T-helper 17 cell (primary cell): ENCODE data around the gene B4GALNT1. TPM values are rescaled to one million over a fixed set of nuclear protein-coding genes. Genes with fewer than 3 reads are reported as not detected.
"Not testable (repeated sequence)": the region's sequence is repeated elsewhere in the genome, so short reads cannot be mapped to it uniquely, and the experiment has no call there.

Source experiments
- ATAC-seq: fragments of 150-1000 bp; cut with Tn5 transposase; 2 replicates; pipeline ENCODE4 v1.10.0; 2021; ENCODE audit warnings: mild to moderate bottlenecking, moderate library complexity
- DNase-seq, 3 donors: peaks; one replicate each; pipeline versions ENCODE4 v3.0.0 to v3.0.0-alpha.2; 2020 to 2021
- H3K9me3 ChIP-seq: one replicate; pipeline ENCODE4 v1.7.0; 2013; ENCODE audit warnings: low read length, mild to moderate bottlenecking; ENCODE audit not compliant: control insufficient read depth, poor library complexity, severe bottlenecking
- H3K27ac Mint-ChIP-seq: one replicate; pipeline ENCODE4 v1.8.0; 2022; ENCODE audit warnings: mild to moderate bottlenecking, moderate library complexity, mixed read lengths
- H3K27me3 Mint-ChIP-seq: one replicate; pipeline ENCODE4 v1.8.0; 2022; ENCODE audit warnings: mixed read lengths
- H3K36me3 Mint-ChIP-seq: one replicate; pipeline ENCODE4 v1.8.0; 2022; ENCODE audit warnings: low read depth, mixed read lengths
- H3K4me1 Mint-ChIP-seq: one replicate; pipeline ENCODE4 v1.8.0; 2022; ENCODE audit warnings: mild to moderate bottlenecking, mixed read lengths
- H3K4me3 Mint-ChIP-seq: one replicate; pipeline ENCODE4 v1.8.0; 2022; ENCODE audit warnings: mild to moderate bottlenecking, moderate library complexity, mixed read lengths
- total RNA-seq, 4 donors: library from RNA in 2 of 4; stranded (reverse) in 2 of 4; gene quantifications; one replicate each; pipeline ENCODE4 v1.2.3 and lab custom pipeline; 2022 to 2026

The B4GALNT1 gene
- not detected for total RNA-seq
- total RNA-seq (lab: John Stamatoyannopoulos, UW), result 0 to 0.23 reads per million in 2 donors

DNA sequence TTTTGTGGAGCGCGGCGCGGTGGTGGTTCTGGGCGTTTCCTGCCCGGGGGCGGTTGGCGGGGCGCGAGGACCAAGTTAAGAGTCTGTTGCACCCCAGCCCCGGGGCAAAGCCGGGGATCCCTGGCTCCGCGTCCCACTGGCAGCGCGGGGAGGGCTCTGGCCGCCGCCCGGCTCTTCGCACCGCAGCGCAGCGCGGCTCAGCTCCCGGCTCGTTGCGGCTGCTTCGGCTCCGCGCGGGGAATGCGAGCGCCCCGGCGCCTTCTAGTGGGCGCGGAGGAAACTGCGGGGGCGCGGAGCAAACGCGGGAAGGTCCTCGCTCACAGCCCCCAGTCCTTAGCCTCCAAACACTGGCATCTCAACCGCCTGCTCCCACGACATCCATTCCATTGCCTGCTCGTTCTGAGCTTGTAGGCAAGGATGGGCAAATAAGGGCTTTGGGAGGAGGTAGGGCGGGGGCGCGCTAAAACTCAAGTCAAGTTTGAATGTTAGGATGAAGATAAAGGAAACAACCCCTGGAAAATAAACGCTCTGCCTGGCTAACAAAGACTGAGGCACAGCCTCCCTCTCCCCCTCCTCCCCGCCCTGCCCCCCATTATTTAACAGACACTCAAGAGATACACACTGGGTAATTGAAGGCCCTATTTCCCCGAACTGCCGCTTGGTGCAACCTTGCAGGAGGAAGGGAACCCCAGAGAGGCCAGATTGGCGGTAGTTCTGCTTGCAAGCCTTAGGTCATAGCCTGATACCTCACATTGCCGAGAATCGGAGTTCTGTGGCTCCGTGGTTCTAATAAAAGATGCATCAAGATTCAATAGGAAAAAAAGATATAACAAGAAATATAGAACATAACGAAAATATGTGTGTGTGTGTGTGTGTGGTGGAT is at the start of gene B4GALNT1:
B4GALNT1 (minus strand) TSS at position 244 of the 883 bp plus-strand sequence. CDS start 1,069 bp downstream, outside the sequence.
- H3K27me3 Mint-ChIP-seq, result peaks cover 47% of the 10 kb centered on the region
- DNase-seq (peak; percentile 53 to 61 (median 54)), ATAC-seq (peak; percentile 92)
- no peaks in the 10 kb centered on the region for H3K9me3 ChIP-seq
- peaks cover 11% of the 10 kb centered on the region for H3K4me1 Mint-ChIP-seq
- peaks cover 3% of the 10 kb centered on the region for H3K36me3 Mint-ChIP-seq
- H3K4me3 Mint-ChIP-seq, result peak within 1 kb of the TSS; percentile 85
- no peak within 1 kb of the TSS for H3K27ac Mint-ChIP-seq

DNA sequence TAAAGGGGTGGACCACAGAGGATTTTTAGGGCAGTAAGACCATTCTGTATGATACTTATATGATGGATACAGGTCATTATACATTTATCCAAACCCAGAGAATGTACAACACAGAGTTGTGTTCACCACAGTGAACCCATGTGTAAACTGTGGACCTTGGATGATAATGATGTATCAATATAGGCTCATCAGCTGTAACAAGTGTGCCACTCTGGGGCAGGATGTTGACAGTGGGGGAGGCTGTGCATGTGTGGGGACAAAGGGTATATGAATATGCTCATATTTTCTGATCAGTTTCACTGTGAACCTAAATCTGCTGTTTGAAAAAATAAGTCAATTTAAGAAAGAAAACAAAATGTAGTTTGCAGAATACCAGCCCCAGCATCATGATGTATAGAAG is 46.7 kb upstream of the B4GALNT1 start:
- no peak for DNase-seq
- H3K4me1 Mint-ChIP-seq, result no peaks in the 10 kb centered on the region
- ATAC-seq, result no peak
- H3K36me3 Mint-ChIP-seq, result no peaks in the 10 kb centered on the region
- H3K4me3 Mint-ChIP-seq, result no peak overlapping the region
- peaks cover 5% of the 10 kb centered on the region for H3K27me3 Mint-ChIP-seq
- H3K9me3 ChIP-seq, result no peaks in the 10 kb centered on the region
- no peak overlapping the region for H3K27ac Mint-ChIP-seq

- not testable (repeated sequence) for H3K9me3 ChIP-seq, H3K4me1 Mint-ChIP-seq, H3K27me3 Mint-ChIP-seq, H3K4me3 Mint-ChIP-seq, ATAC-seq, H3K36me3 Mint-ChIP-seq, H3K27ac Mint-ChIP-seq, DNase-seq
Observed at GRCh38 chr12:57677947-57678346, 44.9 kb upstream of the B4GALNT1 start.

- no peak overlapping the region for H3K4me3 Mint-ChIP-seq
Observed at GRCh38 chr12:57674691-57675090, 41.7 kb upstream of the B4GALNT1 start.

GRCh38 chr12:57672801-57673200 is 39.8 kb upstream of the B4GALNT1 start:
- peaks cover 2% of the 10 kb centered on the region for H3K4me1 Mint-ChIP-seq
- H3K27ac Mint-ChIP-seq, result no peak overlapping the region
- H3K9me3 ChIP-seq, result no peaks in the 10 kb centered on the region
- H3K4me3 Mint-ChIP-seq, result no peak overlapping the region
- H3K36me3 Mint-ChIP-seq, result peaks cover 2% of the 10 kb centered on the region
- no peaks in the 10 kb centered on the region for H3K27me3 Mint-ChIP-seq
- no peak for ATAC-seq
- DNase-seq, result no peak

More at GRCh38 chr12:57674691-57675090, 41.7 kb upstream of the B4GALNT1 start:
- no peaks in the 10 kb centered on the region for H3K9me3 ChIP-seq
- no peaks in the 10 kb centered on the region for H3K27me3 Mint-ChIP-seq
- no peaks in the 10 kb centered on the region for H3K36me3 Mint-ChIP-seq
- H3K27ac Mint-ChIP-seq, result no peak overlapping the region
- DNase-seq (no peak), ATAC-seq (no peak)
- peaks cover 2% of the 10 kb centered on the region for H3K4me1 Mint-ChIP-seq

DNA sequence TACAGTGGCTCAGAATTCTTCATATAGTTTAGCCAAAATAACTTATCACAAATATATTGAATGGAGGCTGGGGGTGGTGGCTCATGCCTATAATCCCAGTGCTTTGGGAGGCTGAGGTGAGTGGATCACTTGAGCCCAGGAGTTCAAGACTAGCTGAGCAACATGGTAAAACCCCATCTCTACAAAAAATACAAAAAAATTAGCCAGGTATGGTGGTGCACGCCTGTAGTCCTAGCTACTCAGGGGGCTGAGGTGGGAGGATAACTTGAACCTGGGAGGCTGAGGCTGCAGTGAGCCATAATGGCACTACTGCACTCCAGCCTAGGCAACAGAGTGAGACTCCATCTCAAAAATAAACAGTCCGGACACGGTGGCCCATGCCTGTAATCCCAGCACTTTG is 38.8 kb upstream of the B4GALNT1 start:
- not testable (repeated sequence) for DNase-seq, ATAC-seq, H3K9me3 ChIP-seq, H3K4me1 Mint-ChIP-seq, H3K36me3 Mint-ChIP-seq, H3K4me3 Mint-ChIP-seq, H3K27ac Mint-ChIP-seq, H3K27me3 Mint-ChIP-seq

- H3K27me3 Mint-ChIP-seq, H3K27ac Mint-ChIP-seq, H3K36me3 Mint-ChIP-seq: not testable (repeated sequence)
Observed at GRCh38 chr12:57669691-57670090, 36.7 kb upstream of the B4GALNT1 start.

DNA sequence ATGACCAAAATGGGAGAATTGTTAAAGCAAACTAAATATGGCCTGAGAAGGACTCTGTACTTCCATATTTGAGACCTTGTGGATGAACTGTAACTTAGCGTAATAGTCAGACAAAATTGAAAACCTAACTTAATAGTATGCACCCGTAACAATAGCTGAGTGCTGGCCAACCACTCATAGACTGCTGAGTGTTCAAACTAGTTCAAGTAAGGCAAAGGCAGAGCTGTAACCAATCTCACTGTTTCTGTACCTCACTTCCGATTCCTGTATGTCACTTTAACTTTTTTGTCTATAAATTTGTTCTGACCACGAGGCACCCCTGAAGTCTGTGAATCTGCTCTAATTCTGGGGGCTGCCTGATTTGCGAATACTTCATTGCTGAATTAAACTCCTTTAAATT is 33.9 kb upstream of the B4GALNT1 start:
- H3K4me1 Mint-ChIP-seq, result no peaks in the 10 kb centered on the region

More at GRCh38 chr12:57669691-57670090, 36.7 kb upstream of the B4GALNT1 start:
- H3K9me3 ChIP-seq, DNase-seq, ATAC-seq, H3K4me3 Mint-ChIP-seq, H3K4me1 Mint-ChIP-seq: not testable (repeated sequence)

GRCh38 chr12:57665066-57665820 is 32.2 kb upstream of the B4GALNT1 start:
- not testable (repeated sequence) for H3K36me3 Mint-ChIP-seq, DNase-seq, H3K27me3 Mint-ChIP-seq, ATAC-seq, H3K4me1 Mint-ChIP-seq, H3K9me3 ChIP-seq, H3K27ac Mint-ChIP-seq, H3K4me3 Mint-ChIP-seq

More for the DNA sequence above, 33.9 kb upstream of the B4GALNT1 start:
- Mint-ChIP-seq H3K36me3 (peaks cover 2% of the 10 kb centered on the region), H3K27ac (no peak overlapping the region), H3K4me3 (no peak overlapping the region), H3K27me3 (no peaks in the 10 kb centered on the region)
- ATAC-seq, result no peak
- DNase-seq, result no peak
- H3K9me3 ChIP-seq, result no peaks in the 10 kb centered on the region

GRCh38 chr12:57661376-57661775 is 28.4 kb upstream of the B4GALNT1 start:
- no peaks in the 10 kb centered on the region for H3K9me3 ChIP-seq
- Mint-ChIP-seq H3K27me3 (peaks cover 12% of the 10 kb centered on the region), H3K4me3 (no peak overlapping the region), H3K4me1 (no peaks in the 10 kb centered on the region), H3K27ac (no peak overlapping the region), H3K36me3 (no peaks in the 10 kb centered on the region)
- DNase-seq (no peak), ATAC-seq (no peak)

GRCh38 chr12:57658890-57659289 is 25.9 kb upstream of the B4GALNT1 start:
- Mint-ChIP-seq H3K27ac (no peak overlapping the region), H3K4me3 (no peak overlapping the region), H3K4me1 (no peaks in the 10 kb centered on the region), H3K36me3 (no peaks in the 10 kb centered on the region), H3K27me3 (peaks cover 17% of the 10 kb centered on the region)
- H3K9me3 ChIP-seq, result no peaks in the 10 kb centered on the region
- ATAC-seq (no peak), DNase-seq (no peak)

DNA sequence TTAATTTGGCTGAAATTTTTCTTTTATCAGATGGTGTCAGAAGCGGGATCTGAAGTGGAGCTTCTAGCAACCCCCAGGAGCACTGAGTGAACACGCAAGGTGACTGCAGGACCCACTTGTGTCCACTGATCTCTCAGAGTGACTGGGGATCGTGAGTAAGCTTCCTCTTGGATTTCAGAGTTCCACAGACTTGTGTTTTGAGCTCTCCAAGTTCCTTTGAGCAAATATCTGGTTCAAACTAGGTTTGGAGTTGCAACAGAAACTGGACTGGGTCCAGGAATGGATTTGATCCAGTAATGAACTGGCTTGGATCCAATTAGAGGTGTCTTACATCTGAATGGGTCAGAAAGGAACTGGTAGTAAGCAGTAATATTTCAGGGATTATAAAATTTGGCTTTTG is 24.7 kb upstream of the B4GALNT1 start:
- ATAC-seq (no peak), DNase-seq (no peak)
- H3K36me3 Mint-ChIP-seq, result no peaks in the 10 kb centered on the region
- no peak overlapping the region for H3K27ac Mint-ChIP-seq
- no peak overlapping the region for H3K4me3 Mint-ChIP-seq
- H3K27me3 Mint-ChIP-seq, result peaks cover 17% of the 10 kb centered on the region
- no peaks in the 10 kb centered on the region for H3K9me3 ChIP-seq
- H3K4me1 Mint-ChIP-seq, result no peaks in the 10 kb centered on the region

GRCh38 chr12:57656408-57656807 is 23.4 kb upstream of the B4GALNT1 start:
- not testable (repeated sequence) for H3K27ac Mint-ChIP-seq, H3K9me3 ChIP-seq, H3K4me3 Mint-ChIP-seq, DNase-seq, ATAC-seq, H3K36me3 Mint-ChIP-seq, H3K4me1 Mint-ChIP-seq
- peaks cover 17% of the 10 kb centered on the region for H3K27me3 Mint-ChIP-seq
